ENCODE measurements around the gene CCDC40. TPM values are rescaled to one million over a fixed set of nuclear protein-coding genes. Genes with fewer than 3 reads are reported as not detected.
"Not testable (repeated sequence)": the region's sequence is repeated elsewhere in the genome, so short reads cannot be mapped to it uniquely, and the experiment has no call there.

The CCDC40 gene
- total and polyA plus RNA-seq, 9 donors, result 3.2 to 7.1 (median 4.4) TPM

GRCh38 chr17:80031691-80032430 lies 4.6 kb upstream of the CCDC40 start:
- H3K4me3 ChIP-seq (ENCODE audit: low read length), result no peak overlapping the region
- 84% methylated on average over 8 of the region's 12 CpGs for WGBS (ENCODE audit: insufficient coverage)
- H3K9me3 ChIP-seq (replicated peaks; ENCODE audit: control insufficient read depth, low read depth, low read length), result no peaks in the 10 kb centered on the region
- DNase-seq, result no peak
- H3K4me1 ChIP-seq (ENCODE audit: control insufficient read depth, insufficient read depth, low read length), result peaks cover 66% of the 10 kb centered on the region
- H3K27me3 ChIP-seq (ENCODE audit: control insufficient read depth, insufficient read depth, low read length), result no peaks in the 10 kb centered on the region
- H3K27ac ChIP-seq (ENCODE audit: low read length), result peak overlapping the region; percentile 91
- H3K36me3 ChIP-seq (ENCODE audit: control insufficient read depth, insufficient read depth, low read length), result peaks cover 8% of the 10 kb centered on the region

- H3K27me3 ChIP-seq (ENCODE audit: control insufficient read depth, insufficient read depth, low read length), result no peaks in the 10 kb centered on the region
- H3K4me3 ChIP-seq (ENCODE audit: low read length), result no peak overlapping the region
- DNase-seq, result no peak
- no peak overlapping the region for H3K27ac ChIP-seq (ENCODE audit: low read length)
- peaks cover 64% of the 10 kb centered on the region for H3K4me1 ChIP-seq (ENCODE audit: control insufficient read depth, insufficient read depth, low read length)
- H3K36me3 ChIP-seq (ENCODE audit: control insufficient read depth, insufficient read depth, low read length), result peaks cover 6% of the 10 kb centered on the region
- WGBS (ENCODE audit: insufficient coverage), result no CpG with 5 or more reads among the region's 9 CpGs
- H3K9me3 ChIP-seq (replicated peaks; ENCODE audit: control insufficient read depth, low read depth, low read length), result no peaks in the 10 kb centered on the region
These were observed 3.7 kb upstream of the CCDC40 start for GRCh38 chr17:80032614-80033171.

- peaks cover 52% of the 10 kb centered on the region for H3K4me1 ChIP-seq (ENCODE audit: control insufficient read depth, insufficient read depth, low read length)
- no peak for DNase-seq
- no peak overlapping the region for H3K27ac ChIP-seq (ENCODE audit: low read length)
- no peak overlapping the region for H3K4me3 ChIP-seq (ENCODE audit: low read length)
- WGBS (ENCODE audit: insufficient coverage), result 100% methylated on average over 1 of the region's 4 CpGs
- no peaks in the 10 kb centered on the region for H3K9me3 ChIP-seq (replicated peaks; ENCODE audit: control insufficient read depth, low read depth, low read length)
- H3K27me3 ChIP-seq (ENCODE audit: control insufficient read depth, insufficient read depth, low read length), result no peaks in the 10 kb centered on the region
- H3K36me3 ChIP-seq (ENCODE audit: control insufficient read depth, insufficient read depth, low read length), result peaks cover 6% of the 10 kb centered on the region
These were observed 2.6 kb upstream of the CCDC40 start for GRCh38 chr17:80033840-80034239.

GRCh38 chr17:80034791-80035686 lies 1.4 kb upstream of the CCDC40 start:
- H3K27me3 ChIP-seq (ENCODE audit: control insufficient read depth, insufficient read depth, low read length), result no peaks in the 10 kb centered on the region
- peak overlapping the region; percentile 90 for H3K27ac ChIP-seq (ENCODE audit: low read length)
- H3K36me3 ChIP-seq (ENCODE audit: control insufficient read depth, insufficient read depth, low read length), result peaks cover 8% of the 10 kb centered on the region
- no peaks in the 10 kb centered on the region for H3K9me3 ChIP-seq (replicated peaks; ENCODE audit: control insufficient read depth, low read depth, low read length)
- H3K4me3 ChIP-seq (ENCODE audit: low read length), result peak overlapping the region; percentile 90
- 0% methylated on average over 50 of the region's 55 CpGs for WGBS (ENCODE audit: insufficient coverage)
- peak; percentile 63 for DNase-seq
- H3K4me1 ChIP-seq (ENCODE audit: control insufficient read depth, insufficient read depth, low read length), result peaks cover 40% of the 10 kb centered on the region

- WGBS (ENCODE audit: insufficient coverage), result under 1% methylated on average over 42 of the region's 46 CpGs
- Histone ChIP-seq H3K4me3 (ENCODE audit: low read length) (peak within 1 kb of the TSS; percentile 90), H3K9me3 (replicated peaks; ENCODE audit: control insufficient read depth, low read depth, low read length) (no peaks in the 10 kb centered on the region), H3K27ac (ENCODE audit: low read length) (peak within 1 kb of the TSS; percentile 96), H3K27me3 (ENCODE audit: control insufficient read depth, insufficient read depth, low read length) (no peaks in the 10 kb centered on the region), H3K36me3 (ENCODE audit: control insufficient read depth, insufficient read depth, low read length) (peaks cover 9% of the 10 kb centered on the region), H3K4me1 (ENCODE audit: control insufficient read depth, insufficient read depth, low read length) (peaks cover 34% of the 10 kb centered on the region)
- no peak for DNase-seq
These were observed 830 bp upstream of the CCDC40 start, which contains the start of gene TBC1D16 for GRCh38 chr17:80035687-80035936. TSS of gene TBC1D16 (minus strand) at chr17:80035872. CDS start at chr17:80013547, 22,325 bp downstream.

- DNase-seq, result peak; percentile 72
- H3K27ac ChIP-seq (ENCODE audit: low read length), result peak overlapping the region; percentile 91
- H3K9me3 ChIP-seq (replicated peaks; ENCODE audit: control insufficient read depth, low read depth, low read length), result no peaks in the 10 kb centered on the region
- H3K36me3 ChIP-seq (ENCODE audit: control insufficient read depth, insufficient read depth, low read length), result peaks cover 13% of the 10 kb centered on the region
- H3K27me3 ChIP-seq (ENCODE audit: control insufficient read depth, insufficient read depth, low read length), result no peaks in the 10 kb centered on the region
- peak overlapping the region; percentile 84 for H3K4me3 ChIP-seq (ENCODE audit: low read length)
- H3K4me1 ChIP-seq (ENCODE audit: control insufficient read depth, insufficient read depth, low read length), result peaks cover 23% of the 10 kb centered on the region
- 0% methylated on average over 44 of the region's 52 CpGs for WGBS (ENCODE audit: insufficient coverage)
These were observed 454 bp downstream of the CCDC40 start for GRCh38 chr17:80036715-80037477.

- no peak for DNase-seq
- Histone ChIP-seq H3K27me3 (ENCODE audit: control insufficient read depth, insufficient read depth, low read length) (no peaks in the 10 kb centered on the region), H3K27ac (ENCODE audit: low read length) (no peak overlapping the region), H3K4me3 (ENCODE audit: low read length) (no peak overlapping the region), H3K4me1 (ENCODE audit: control insufficient read depth, insufficient read depth, low read length) (no peaks in the 10 kb centered on the region), H3K36me3 (ENCODE audit: control insufficient read depth, insufficient read depth, low read length) (peaks cover 40% of the 10 kb centered on the region), H3K9me3 (replicated peaks; ENCODE audit: control insufficient read depth, low read depth, low read length) (no peaks in the 10 kb centered on the region)
- 80% methylated on average over 1 of the region's 6 CpGs for WGBS (ENCODE audit: insufficient coverage)
These were observed 7.5 kb downstream of the CCDC40 start for GRCh38 chr17:80043963-80044362.

GRCh38 chr17:80045703-80046102 lies 9.3 kb downstream of the CCDC40 start:
- Histone ChIP-seq H3K27me3 (ENCODE audit: control insufficient read depth, insufficient read depth, low read length) (no peaks in the 10 kb centered on the region), H3K36me3 (ENCODE audit: control insufficient read depth, insufficient read depth, low read length) (peaks cover 45% of the 10 kb centered on the region), H3K27ac (ENCODE audit: low read length) (no peak overlapping the region), H3K9me3 (replicated peaks; ENCODE audit: control insufficient read depth, low read depth, low read length) (no peaks in the 10 kb centered on the region), H3K4me1 (ENCODE audit: control insufficient read depth, insufficient read depth, low read length) (no peaks in the 10 kb centered on the region), H3K4me3 (ENCODE audit: low read length) (no peak overlapping the region)
- 30% methylated on average over 2 of the region's 4 CpGs for WGBS (ENCODE audit: insufficient coverage)
- DNase-seq, result no peak

- 93% methylated on average over 8 of the region's 10 CpGs for WGBS (ENCODE audit: insufficient coverage)
- H3K27ac ChIP-seq (ENCODE audit: low read length); DNase-seq; H3K27me3 ChIP-seq (ENCODE audit: control insufficient read depth, insufficient read depth, low read length); H3K9me3 ChIP-seq (replicated peaks; ENCODE audit: control insufficient read depth, low read depth, low read length); H3K4me1 ChIP-seq (ENCODE audit: control insufficient read depth, insufficient read depth, low read length); H3K4me3 ChIP-seq (ENCODE audit: low read length): not testable (repeated sequence)
- H3K36me3 ChIP-seq (ENCODE audit: control insufficient read depth, insufficient read depth, low read length), result peaks cover 46% of the 10 kb centered on the region
These were observed 10.3 kb downstream of the CCDC40 start for GRCh38 chr17:80046709-80047108.
